ENCODE data around the gene CAST.
A peak's percentile ranks its signal among the peaks of the same experiment; 100 is the strongest.

Gene CAST

GRCh38 chr5:96716007-96716406 lies 53.8 kb downstream of the CAST start:
- DNase-seq (ENCODE audit: low read depth): no peak
- H3K4me3 ChIP-seq (ENCODE audit: low read depth, low read length): no peak overlapping the region
- TF ChIP-seq CTCF (conservative IDR thresholded peaks at IDR 0.05; ENCODE audit: low read depth, low read length): no peak

DNA sequence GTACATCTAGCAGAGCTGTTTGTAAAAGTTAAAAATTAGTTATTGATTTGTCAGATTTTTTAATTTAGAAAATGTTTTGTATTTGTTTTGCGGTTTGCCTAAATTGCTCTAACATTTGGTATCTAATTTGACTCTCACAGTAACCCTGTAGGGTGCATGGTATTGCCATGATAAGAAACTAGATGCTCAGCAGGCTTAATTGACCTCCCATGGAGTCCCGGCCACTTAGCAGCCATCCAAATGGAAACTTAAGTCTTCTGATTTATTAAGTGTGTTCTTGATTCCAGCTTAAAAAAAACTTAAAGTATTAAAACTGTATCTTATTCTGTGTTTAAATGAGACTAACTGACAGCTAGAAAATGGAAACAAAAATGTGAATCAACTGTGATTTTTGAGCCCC lies 54.5 kb downstream of the CAST start:
- DNase-seq (ENCODE audit: low read depth): no peak
- no peak for TF ChIP-seq CTCF (conservative IDR thresholded peaks at IDR 0.05; ENCODE audit: low read depth, low read length)
- no peak overlapping the region for H3K4me3 ChIP-seq (ENCODE audit: low read depth, low read length)

DNA sequence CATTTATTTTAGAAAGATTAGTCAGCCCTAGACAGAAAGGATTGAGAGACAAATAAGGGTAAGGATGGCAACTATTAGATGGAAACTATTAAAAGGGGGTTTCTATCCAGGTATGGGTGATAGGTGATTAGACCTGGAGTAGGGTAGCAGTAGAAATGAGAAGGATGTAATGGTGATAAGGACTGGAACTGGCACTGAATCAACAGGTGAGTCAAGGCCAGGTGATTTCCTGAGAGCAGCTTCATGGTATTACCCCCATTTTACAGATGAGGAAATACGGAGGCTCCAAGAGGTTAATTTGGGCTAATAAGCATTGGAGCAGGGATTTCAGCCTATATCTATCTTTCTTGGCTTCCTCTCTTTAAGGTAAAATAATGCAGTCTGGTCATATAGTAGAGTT lies 55.7 kb downstream of the CAST start:
- H3K4me3 ChIP-seq (ENCODE audit: low read depth, low read length): no peak overlapping the region
- TF ChIP-seq CTCF (conservative IDR thresholded peaks at IDR 0.05; ENCODE audit: low read depth, low read length): no peak
- DNase-seq (ENCODE audit: low read depth): no peak

DNA sequence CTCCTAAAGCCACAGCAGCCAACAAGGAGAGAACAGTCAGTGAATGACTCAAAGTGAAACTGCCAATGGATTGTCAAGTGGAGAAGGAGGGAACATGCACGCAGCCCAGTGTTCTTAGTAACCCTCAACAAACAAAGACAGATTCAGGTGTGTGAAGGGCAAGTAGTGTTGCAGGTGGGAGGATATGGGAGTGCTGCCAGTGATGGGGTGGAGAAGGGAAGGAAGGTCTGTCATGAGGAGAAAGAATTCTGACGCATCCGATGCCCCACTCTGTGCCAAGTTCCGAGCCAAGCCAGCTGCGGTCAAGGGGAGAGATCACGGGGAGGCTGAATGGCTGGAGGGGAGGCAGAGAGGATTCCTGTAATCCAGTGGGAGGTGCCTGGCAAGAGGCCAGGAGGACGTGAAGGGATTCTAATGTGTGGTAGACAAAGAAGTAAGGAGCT lies 56.5 kb downstream of the CAST start:
- no peak for TF ChIP-seq CTCF (conservative IDR thresholded peaks at IDR 0.05; ENCODE audit: low read depth, low read length)
- H3K4me3 ChIP-seq (ENCODE audit: low read depth, low read length): no peak overlapping the region
- DNase-seq (ENCODE audit: low read depth): no peak

GRCh38 chr5:96720408-96720807 lies 58.2 kb downstream of the CAST start:
- peak; percentile 30 for TF ChIP-seq CTCF (conservative IDR thresholded peaks at IDR 0.05; ENCODE audit: low read depth, low read length)
- DNase-seq (ENCODE audit: low read depth): no peak
- no peak overlapping the region for H3K4me3 ChIP-seq (ENCODE audit: low read depth, low read length)

- peak; percentile 44 for DNase-seq (ENCODE audit: low read depth)
- no peak for TF ChIP-seq CTCF (conservative IDR thresholded peaks at IDR 0.05; ENCODE audit: low read depth, low read length)
- H3K4me3 ChIP-seq (ENCODE audit: low read depth, low read length): no peak overlapping the region
Measured at GRCh38 chr5:96721351-96721977, 59.3 kb downstream of the CAST start.

- no peak for DNase-seq (ENCODE audit: low read depth)
- no peak overlapping the region for H3K4me3 ChIP-seq (ENCODE audit: low read depth, low read length)
- no peak for TF ChIP-seq CTCF (conservative IDR thresholded peaks at IDR 0.05; ENCODE audit: low read depth, low read length)
Measured at GRCh38 chr5:96725257-96725656, 63.1 kb downstream of the CAST start.

All from choroid plexus epithelial cell (primary cell).